GM21526 (cell line): ENCODE results near the gene SLC39A13.

Source experiments
- ATAC-seq: cut with Tn5 transposase; IDR thresholded peaks from one replicate; pipeline ENCODE4 v1.9.1; 2021; ENCODE audit warnings: moderate library complexity; ENCODE audit not compliant: unreplicated experiment, low FRiP score

Gene SLC39A13

DNA sequence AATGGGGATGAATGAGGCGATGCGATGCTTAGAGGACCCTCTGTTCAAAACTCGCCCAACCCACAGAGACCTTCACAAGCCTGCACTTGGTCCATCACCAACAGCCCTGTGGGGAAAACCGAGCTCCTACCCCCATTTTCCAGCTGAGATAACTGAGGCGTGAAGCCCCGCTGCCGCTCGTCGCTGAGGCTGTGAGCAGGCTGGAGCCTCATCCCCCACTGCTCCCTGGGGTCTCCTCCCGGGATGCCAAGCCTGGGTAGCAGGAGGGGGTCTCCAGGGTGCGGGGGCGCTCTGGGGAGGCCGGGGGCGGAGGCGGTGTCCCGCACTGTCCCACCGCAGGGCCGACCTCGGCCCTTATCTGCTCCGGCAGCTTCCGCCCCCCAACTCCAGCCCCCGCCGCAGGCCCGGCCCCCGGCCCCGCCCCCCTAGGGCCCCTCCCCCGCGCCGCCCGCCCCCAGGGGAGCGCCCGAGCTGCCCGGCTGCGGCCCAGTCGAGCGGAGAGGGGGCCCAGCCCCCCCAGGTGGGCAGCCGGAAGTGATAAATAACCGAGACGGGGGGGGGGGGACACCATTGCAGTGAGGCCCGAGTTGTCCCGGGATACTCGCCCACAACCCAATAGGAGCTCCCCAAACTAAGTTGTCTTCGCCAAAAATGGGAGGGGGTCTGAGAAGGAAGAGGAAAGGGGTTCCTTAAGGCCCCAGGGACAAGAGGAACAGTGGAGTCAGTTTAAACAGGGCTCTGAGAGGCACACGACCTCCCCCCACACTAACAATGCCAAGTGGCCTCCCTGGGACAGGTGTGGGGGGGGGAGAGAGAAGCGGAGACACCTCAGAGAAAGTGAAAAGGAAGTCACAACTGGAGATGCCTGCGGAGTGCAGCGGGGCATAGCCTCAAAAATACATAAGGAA is 8.3 kb upstream of the SLC39A13 start:
- peak; percentile 36 for ATAC-seq

DNA sequence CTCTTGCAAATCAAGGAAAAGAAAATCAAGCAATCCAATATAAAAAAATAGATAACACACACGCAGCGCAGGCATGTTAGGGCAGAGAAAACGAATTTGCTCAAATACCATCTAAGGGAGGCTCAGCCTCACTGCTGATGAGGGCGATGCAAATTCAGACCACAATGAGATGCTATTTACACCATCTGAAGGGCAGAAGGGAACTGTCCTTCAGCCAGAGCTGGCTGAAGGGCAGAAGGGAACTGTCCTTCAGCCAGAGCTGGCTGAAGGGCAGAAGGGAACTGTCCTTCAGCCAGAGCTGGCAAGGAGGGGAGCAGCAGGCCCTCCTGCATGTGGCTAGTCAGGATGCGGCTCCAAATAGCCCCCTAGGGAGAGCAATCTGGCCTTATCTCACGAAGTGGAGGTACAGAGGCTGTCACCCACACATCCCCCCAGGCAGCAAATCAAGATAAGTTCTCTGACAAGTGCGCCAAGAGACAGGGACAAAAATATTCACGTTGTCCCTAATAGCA is 7.6 kb upstream of the SLC39A13 start:
- peak; percentile 54 for ATAC-seq

DNA sequence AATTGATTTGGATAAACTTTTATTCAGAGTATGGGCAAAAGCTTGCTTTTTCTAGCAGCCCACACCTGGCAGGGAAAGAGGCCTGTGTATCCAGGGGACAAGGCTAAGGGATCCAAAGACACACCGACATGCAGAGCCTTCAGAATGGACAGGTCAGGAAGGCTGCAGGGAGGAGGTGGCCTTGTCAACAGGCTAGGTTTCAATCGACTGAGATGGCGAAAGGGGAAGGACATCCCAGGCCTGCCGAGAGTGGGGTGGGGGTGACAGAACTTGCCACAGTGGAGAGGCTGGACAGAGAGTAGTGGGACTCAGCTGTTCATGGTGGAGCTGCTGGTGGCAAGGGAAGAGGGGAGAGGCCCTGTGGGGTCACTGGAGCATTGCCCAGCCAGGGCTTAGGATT is 5.3 kb upstream of the SLC39A13 start:
- ATAC-seq, result no peak

DNA sequence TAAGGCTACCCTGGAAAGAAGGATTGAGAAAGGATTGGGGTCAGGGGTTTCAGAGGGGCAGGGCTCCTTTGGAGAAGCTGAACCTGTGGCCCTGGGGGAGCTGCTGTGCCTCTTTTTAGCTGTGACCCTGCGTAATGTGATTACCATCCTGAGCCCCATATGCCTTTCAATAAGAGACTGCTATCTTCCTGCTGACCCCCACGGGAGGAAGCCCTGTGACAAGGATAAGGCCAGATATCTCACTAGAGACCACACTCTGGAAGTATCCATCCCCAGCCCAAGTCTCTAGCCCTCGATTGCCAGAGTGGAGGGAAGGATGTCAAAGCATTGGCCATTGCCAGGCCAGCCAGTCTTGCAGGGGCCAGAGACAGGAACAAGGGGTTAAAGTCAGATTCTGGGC is 4.8 kb upstream of the SLC39A13 start:
- ATAC-seq, result no peak

DNA sequence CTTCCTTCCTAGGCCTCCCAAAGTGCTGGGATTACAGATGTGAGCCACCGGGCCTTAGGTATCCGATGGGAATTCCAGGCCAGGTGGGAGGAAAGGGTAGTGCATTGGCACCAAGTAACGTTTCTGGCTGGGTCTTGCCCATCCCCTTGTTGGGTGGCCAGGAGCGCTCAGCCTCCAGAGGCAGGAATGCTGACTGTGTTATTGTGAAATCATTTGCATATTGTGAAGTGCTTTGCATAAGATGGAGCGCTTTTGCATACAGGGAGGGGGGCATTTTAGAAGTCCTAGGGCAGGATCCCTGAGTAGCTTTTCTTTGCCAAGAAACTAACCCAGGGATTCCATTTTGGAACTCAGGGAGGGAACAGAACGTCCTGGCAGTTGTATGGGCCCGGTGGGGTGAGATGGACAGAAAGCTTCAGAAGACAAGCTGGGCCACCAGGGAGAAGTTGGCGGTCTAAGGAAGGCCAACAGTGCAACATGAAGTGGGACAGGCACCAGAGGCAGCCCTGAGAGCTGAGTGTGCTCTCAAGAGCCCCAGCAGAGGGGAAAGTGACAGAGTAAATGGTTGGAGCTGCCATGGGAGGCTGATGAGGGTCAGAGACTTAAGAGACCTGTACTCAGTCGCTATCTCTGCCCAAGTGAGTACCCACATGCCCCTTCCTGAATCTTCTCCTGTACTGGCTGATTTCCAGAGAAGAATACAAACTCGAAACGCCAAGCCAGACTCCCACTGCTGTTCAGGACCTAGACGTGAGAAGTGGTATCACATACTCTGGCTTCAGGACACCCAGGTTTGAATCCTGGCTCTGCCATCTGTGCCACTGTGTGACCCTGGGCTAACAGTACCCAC is 1.3 kb upstream of the SLC39A13 start:
- no peak for ATAC-seq

DNA sequence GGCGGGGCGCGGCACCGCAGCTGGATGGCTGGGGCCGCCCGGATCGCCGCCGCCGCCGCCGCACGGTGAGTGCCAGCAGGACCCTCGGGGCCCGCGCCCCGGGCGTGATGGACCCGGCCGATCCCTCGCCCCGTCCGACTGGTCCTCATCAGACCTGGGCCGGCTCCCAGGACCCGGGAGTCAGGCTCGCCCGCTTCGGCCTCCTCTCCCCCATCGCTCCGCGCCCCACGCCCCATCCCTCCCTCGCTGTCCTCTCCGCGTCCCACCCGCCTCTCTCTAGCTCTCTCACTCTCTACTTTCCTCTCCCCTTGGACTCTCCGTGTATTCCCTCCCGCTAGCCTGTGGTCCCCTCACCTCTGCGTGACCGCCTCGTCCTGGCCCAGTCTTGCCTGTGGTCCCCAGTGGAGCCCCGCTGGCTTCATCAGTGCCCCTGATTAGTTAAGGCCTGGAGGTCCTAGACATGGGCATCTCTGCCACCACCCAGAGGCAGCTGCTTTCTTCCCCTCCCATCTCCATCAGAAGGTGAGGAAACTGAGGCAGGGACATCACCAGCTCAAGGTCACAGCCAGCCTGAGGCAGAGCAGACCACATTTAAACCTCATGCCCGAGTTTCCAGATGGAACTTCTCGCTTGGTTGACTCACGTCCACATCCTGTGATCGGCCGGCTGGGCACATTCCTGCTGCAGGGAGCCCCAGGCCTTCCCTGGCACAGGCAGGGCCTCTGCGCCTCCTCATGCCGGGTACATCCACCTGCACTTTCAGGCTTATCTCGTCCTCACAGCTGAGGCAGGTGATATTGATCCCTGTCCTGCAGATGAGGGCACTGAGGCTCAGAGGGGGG is 429 bp downstream of the SLC39A13 start:
- ATAC-seq, result no peak

DNA sequence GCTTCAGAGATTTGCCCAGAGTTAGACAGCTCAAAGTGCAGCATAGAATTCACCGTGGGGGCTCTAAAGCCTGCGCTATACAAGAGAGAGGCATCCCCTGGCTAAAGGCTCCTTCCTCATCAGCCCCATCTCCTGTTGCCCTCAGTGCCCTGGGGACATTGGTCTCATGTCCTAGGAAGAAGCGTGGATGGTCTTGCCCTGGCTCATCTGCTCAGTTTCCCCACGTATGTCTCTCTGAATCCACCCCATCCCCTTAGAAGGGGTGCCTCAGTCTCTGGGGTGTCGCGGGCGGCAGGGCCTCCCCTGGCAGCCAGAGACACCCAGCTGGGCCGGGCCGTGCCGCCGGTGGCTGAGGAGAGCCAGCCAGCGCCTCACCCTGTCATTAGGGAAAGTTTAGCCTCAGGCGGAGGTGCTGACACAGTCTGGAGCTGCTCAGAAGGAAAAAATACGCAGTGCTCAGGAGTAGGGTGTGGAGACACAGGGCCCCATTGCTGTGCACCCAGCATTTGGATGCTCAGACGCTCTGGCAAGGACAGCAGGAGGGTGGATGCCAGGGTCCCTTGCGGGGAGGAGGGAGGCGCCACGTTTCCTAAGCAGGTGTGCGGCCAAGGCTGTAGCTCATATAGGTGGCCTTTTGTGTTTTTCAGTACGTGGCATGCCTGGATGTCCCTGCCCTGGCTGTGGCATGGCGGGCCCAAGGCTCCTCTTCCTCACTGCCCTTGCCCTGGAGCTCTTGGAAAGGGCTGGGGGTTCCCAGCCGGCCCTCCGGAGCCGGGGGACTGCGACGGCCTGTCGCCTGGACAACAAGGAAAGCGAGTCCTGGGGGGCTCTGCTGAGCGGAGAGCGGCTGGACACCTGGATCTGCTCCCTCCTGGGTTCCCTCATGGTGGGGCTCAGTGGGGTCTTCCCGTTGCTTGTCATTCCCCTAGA is 1.3 kb downstream of the SLC39A13 start:
- no peak for ATAC-seq

DNA sequence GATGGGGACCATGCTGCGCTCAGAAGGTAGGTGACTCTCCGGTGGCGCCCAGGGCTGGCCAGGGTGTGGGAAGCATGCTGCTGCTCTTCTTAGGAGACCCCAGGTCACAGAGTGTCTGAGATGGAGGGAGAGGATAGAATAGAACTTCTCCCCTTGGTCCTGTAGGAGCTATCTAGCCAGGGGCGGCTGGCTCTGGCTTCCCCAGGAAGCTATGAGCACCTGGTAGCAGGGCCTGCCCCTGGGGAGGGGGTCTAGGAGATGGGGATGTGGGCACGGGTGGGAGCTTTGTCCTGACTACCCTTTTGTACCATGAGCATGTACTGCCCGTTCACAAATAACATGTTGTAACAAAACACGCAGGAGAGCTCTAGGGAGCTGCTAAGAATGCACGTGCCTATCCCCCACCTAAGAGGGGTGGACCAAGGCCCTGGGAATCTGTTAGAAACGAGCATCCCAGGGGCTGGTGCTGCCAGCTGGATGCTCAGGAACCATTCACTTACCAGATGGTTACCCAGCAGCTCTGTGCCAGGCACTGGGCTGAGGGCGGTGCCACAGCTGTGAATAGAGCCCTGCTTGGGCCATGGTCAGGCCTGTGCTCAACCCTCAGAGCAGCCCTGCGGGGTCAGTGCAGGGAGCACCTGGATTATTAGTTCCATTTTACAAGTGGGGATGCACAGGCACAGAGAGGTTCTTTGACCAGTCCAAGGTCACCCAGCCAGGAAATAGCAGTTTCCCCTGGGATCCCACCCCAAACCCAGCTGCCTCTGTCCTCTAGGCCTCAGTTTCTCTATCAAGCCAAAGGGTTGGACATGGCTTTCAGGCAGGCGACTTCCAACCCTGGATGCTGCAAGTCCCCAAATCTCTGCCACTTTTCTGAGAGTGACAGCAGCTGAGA is 2.2 kb downstream of the SLC39A13 start:
- no peak for ATAC-seq

DNA sequence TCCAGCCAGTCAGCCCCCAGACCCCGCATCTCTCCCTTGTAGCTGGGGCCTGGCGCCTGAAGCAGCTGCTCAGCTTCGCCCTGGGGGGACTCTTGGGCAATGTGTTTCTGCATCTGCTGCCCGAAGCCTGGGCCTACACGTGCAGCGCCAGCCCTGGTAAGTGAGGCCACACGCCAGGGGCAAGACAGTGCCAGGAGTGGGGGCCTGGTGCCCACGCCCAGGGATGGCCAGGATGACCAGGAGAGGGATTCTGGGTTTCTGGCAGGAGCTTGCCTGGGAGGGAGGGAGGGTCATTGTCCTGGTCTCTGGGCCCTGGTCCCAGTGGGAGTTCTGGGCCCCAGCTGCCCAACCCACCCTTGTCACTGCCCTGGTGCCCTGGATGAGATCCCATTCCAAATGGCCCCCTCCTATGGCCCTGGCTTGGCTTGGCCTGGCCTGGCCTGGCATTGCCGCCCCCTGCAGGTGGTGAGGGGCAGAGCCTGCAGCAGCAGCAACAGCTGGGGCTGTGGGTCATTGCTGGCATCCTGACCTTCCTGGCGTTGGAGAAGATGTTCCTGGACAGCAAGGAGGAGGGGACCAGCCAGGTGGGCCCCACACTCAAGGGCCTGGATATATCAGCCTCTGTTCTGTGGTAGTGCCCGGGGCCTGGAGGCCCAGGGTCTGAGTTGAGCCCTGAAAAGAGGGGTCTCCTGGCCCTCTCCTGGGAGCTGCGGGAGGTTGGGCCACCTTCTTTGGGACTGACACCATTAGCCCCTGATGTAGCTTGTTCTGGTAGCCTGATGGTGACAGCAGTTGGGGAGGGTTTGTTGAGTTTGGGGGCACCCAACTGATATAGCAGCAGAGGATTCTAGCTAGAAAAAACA is 3.7 kb downstream of the SLC39A13 start:
- no peak for ATAC-seq

DNA sequence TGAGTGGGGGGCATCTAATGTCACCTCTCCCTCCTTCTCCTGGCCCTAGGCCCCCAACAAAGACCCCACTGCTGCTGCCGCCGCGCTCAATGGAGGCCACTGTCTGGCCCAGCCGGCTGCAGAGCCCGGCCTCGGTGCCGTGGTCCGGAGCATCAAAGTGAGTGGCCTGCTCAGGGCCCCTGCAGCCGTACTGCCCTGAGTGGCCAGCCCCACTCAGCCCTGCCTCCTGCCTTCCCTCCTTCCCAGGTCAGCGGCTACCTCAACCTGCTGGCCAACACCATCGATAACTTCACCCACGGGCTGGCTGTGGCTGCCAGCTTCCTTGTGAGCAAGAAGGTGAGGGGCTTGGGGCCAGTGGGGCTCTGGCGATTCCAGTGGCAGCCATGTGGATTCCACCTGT is 5.0 kb downstream of the SLC39A13 start:
- no peak for ATAC-seq

DNA sequence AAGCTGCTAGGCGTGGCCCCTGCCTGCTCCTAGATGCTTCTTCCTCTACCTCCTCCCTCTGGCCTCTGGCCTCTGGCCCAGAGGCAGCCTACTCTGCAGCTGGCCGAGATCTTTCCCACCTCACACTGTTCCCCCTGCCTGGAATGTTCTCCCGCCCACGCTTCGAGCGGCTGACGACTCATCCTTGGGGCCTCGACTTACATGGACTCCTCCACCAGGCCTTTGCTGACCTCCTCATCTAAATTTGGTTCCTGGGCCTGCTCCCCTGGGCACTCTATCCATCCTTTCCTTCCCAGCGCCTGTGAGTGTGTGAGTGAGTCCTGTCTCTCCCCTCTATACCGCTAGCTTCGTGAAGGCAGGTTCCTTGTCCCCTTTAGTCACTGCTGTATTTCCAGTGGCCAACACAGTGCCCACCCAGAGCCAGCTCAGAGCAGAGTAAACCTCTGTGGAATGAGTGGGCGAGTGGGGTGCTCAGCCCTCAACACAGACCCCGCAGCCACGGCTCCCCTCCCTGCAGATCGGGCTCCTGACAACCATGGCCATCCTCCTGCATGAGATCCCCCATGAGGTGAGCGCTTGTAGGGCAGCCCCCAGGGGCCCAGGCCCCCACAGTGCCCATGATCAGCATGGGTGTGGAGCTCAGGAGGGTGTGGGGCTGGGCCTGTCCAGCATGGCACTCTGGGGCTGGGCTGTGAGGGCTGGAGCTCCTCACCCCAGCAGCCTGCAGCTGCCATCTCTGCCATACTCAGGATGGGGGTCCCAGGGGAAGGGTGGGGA is 5.7 kb downstream of the SLC39A13 start:
- ATAC-seq, result no peak

DNA sequence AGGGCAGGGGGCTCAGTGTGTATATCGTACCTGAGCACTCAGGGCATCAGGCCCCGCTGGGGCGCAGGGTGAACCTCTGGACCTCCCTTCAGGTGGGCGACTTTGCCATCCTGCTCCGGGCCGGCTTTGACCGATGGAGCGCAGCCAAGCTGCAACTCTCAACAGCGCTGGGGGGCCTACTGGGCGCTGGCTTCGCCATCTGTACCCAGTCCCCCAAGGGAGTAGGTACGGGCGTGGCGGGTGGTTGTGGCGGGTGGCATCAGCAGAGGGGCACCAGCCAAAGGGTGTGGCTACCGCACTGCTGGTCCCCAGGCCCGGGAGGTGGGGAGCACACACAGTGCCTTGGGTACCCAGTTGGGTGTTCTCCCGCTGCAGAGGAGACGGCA is 6.3 kb downstream of the SLC39A13 start:
- no peak for ATAC-seq

DNA sequence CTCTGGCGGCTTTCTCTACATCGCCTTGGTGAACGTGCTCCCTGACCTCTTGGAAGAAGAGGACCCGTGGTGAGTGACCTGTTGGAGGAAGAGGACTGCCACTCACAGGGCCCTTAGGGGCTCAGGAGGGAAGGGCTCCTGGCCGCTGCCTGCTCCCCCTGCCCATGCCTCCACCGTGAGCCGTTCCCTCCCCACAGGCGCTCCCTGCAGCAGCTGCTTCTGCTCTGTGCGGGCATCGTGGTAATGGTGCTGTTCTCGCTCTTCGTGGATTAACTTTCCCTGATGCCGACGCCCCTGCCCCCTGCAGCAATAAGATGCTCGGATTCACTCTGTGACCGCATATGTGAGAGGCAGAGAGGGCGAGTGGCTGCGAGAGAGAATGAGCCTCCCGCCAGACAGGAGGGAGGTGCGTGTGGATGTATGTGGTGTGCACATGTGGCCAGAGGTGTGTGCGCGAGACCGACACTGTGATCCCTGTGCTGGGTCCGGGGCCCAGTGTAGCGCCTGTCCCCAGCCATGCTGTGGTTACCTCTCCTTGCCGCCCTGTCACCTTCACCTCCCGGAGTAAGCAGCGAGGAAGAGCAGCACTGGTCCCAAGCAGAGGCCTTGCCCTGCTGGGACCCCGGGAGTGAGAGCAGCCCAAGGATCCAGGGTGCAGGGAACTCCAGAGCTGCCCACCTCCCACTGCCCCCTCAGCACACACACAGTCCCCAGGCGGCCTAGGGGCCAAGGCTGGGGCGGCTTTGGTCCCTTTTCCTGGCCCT is 6.9 kb downstream of the SLC39A13 start:
- ATAC-seq, result no peak

DNA sequence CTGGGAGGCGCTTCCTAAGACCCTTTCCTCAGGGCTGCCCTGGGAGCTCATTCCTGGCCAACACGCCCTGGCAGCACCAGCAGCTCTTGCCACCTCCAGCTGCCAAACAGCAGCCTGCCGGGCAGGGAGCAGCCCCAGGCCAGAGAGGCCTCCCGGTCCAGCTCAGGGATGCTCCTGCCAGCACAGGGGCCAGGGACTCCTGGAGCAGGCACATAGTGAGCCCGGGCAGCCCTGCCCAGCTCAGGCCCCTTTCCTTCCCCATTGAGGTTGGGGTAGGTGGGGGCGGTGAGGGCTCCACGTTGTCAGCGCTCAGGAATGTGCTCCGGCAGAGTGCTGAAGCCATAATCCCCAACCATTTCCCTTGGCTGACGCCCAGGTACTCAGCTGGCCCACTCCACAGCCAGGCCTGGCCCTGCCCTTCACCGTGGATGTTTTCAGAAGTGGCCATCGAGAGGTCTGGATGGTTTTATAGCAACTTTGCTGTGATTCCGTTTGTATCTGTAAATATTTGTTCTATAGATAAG is 7.6 kb downstream of the SLC39A13 start:
- ATAC-seq, result no peak

DNA sequence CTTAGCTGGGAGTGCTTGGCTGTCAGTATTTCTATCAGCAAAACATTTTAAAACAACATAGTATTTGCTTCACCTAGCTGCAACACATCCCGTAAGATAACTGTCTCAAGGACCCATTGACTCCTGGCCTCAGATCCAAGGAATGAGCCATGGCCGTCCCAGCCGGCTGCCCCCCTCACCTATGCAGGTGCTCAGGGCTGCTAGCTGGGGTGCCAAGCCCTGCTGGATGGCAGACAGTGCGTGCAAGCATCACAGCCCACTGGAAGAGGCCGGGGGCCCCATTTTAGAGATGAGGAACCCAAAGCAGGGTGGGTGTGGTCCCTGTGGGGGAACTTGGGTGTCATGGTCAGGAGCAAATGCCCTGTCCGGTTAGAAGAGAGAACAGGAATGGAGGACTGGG is 9.3 kb downstream of the SLC39A13 start:
- no peak for ATAC-seq
